Tibial nerve (tissue), 4 donors: ENCODE results near the gene NSFL1C. TPM values are rescaled to one million over a fixed set of nuclear protein-coding genes. Genes with fewer than 3 reads are reported as not detected.

ENCODE experiments used
- DNase-seq, 2 donors: peaks; one replicate each; pipeline ENCODE4 v3.0.0-alpha.2; 2019; ENCODE audit warnings: low spot score in 2 of 2
- H3K27ac ChIP-seq, 4 donors: fragments of 200-600 bp; sonication (generic) in 3 of 4; one replicate each; pipeline ENCODE4 v1.5.1; 2017 to 2019; ENCODE audit warnings: mild to moderate bottlenecking in 1 of 4
- H3K27me3 ChIP-seq, 2 donors: fragments of 200-600 bp; sonication (generic) in 1 of 2; one replicate each; pipeline versions ENCODE4 v1.5.1 to v1.6.0; 2017 to 2019
- H3K36me3 ChIP-seq, 3 donors: fragments of 200-600 bp; sonication (generic); one replicate each; pipeline ENCODE4 v1.5.1; 2018 to 2019
- H3K4me1 ChIP-seq, 4 donors: fragments of 200-600 bp; sonication (generic) in 3 of 4; one replicate each; pipeline ENCODE4 v1.5.1; 2017 to 2019
- H3K4me3 ChIP-seq, 4 donors: fragments of 200-600 bp; sonication (generic) in 3 of 4; one replicate each; pipeline ENCODE4 v1.5.1; 2017 to 2019; ENCODE audit warnings: mild to moderate bottlenecking in 1 of 4, moderate library complexity in 1 of 4
- H3K9me3 ChIP-seq, 4 donors: fragments of 200-600 bp; sonication (generic) in 3 of 4; one replicate each; pipeline ENCODE4 v1.5.1; 2017 to 2019
- EP300 ChIP-seq, 2 donors: sonication (generic); formaldehyde crosslinking; IDR thresholded peaks; one replicate each; pipeline ENCODE4 v1.6.1; 2017; ENCODE audit warnings: antibody characterized with exemption in 2 of 2, mild to moderate bottlenecking in 1 of 2
- POLR2A ChIP-seq, 2 donors: fragments of 450-650 bp; IDR thresholded peaks; one replicate each; pipeline ENCODE4 v1.6.1; 2017; ENCODE audit warnings: antibody characterized with exemption in 2 of 2, mild to moderate bottlenecking in 2 of 2, moderate library complexity in 2 of 2
- WGBS, 2 donors: methylation state at CpG; one replicate each; pipeline ENCODE4 v1.1.5; 2018; 5-methylcytosine and 5-hydroxymethylcytosine counted together
- total RNA-seq, 4 donors: library from RNA; depleted of rRNA; stranded (reverse); fragments of >200 nt; gene quantifications; one replicate each; pipeline ENCODE4 v1.1.0, GENCODE V29; 2016
- TF ChIP-seq, protein P1 (sequence below), 5 experiments: fragments of 200-600 bp in 3 of 5; fragments of 450-650 bp in 2 of 5; sonication (generic) in 3 of 5; IDR thresholded peaks; one replicate each; pipeline ENCODE4 v1.5.1; 2016 to 2019; ENCODE audit warnings: antibody characterized with exemption in 5 of 5, mild to moderate bottlenecking in 3 of 5, moderate library complexity in 2 of 5

The NSFL1C gene
- total RNA-seq, 4 donors from 2014 or later = 31.0 to 71.4 (median 49.9) TPM

DNA sequence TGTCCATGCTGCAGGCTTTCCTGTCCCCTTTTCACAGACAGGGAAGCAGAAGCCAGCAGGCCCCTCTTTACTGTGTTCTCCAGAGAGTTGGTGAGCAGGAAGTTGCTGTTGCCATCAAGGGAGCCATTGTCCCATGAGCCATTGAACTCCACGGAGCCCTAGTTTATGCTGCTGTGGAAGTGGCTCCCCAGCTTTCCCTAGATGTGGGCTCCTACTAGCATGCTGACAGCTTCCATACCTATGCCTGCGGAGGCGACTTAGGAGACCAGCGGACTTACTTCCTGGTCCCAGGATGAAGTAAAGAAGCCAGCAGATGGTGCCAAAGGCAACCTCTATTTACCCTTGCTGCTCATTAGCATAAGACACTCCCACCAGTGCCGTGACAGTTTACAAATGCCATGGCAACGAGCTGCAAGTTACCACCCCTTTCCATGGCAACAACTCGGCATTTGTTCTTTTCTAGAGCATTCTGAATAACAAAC, 43.0 kb downstream of the NSFL1C start:
- H3K36me3 ChIP-seq = no peaks in the 10 kb centered on the region
- no peak overlapping the region for H3K27ac ChIP-seq
- no peak for DNase-seq
- TF ChIP-seq, protein P1, sequence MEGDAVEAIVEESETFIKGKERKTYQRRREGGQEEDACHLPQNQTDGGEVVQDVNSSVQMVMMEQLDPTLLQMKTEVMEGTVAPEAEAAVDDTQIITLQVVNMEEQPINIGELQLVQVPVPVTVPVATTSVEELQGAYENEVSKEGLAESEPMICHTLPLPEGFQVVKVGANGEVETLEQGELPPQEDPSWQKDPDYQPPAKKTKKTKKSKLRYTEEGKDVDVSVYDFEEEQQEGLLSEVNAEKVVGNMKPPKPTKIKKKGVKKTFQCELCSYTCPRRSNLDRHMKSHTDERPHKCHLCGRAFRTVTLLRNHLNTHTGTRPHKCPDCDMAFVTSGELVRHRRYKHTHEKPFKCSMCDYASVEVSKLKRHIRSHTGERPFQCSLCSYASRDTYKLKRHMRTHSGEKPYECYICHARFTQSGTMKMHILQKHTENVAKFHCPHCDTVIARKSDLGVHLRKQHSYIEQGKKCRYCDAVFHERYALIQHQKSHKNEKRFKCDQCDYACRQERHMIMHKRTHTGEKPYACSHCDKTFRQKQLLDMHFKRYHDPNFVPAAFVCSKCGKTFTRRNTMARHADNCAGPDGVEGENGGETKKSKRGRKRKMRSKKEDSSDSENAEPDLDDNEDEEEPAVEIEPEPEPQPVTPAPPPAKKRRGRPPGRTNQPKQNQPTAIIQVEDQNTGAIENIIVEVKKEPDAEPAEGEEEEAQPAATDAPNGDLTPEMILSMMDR (IDR thresholded peaks at IDR 0.05) = no peak
- TF ChIP-seq EP300 (IDR thresholded peaks at IDR 0.05) = no peak
- no peak for TF ChIP-seq POLR2A (IDR thresholded peaks at IDR 0.05)
- peaks cover 0 to 4% (median 0%) of the 10 kb centered on the region in 4 donors for H3K4me1 ChIP-seq
- no peak overlapping the region for H3K4me3 ChIP-seq
- H3K9me3 ChIP-seq = peaks cover 0 to 20% (median 0%) of the 10 kb centered on the region in 4 donors
- H3K27me3 ChIP-seq = peaks cover 0 to 9% of the 10 kb centered on the region in 2 donors
- WGBS, 2 donors = 27 to 48% methylated on average over 7 of the region's 7 CpGs

DNA sequence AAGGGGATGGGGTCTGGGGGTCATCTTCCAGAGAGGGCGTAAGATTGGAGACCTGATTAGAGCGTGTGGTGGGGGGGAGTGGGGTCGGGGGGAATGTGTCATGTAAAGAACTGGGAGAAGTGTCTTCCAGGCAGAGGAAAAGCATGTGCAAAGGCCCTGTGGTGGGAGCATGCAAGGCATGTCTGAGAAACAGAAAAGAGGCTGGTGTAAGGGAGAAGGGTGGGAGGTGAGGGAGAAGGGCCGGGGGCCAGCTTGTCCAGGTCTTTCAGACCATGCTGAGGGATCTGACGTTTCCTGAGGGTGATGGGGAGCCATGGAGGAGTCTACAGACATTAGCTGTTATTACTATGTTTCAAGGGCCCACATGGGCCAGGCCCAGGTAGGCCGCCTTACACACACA, 43.4 kb downstream of the NSFL1C start:
- peaks cover 0 to 9% of the 10 kb centered on the region in 2 donors for H3K27me3 ChIP-seq
- TF ChIP-seq POLR2A (IDR thresholded peaks at IDR 0.05) (no peak), EP300 (IDR thresholded peaks at IDR 0.05) (no peak)
- TF ChIP-seq, protein P1 (IDR thresholded peaks at IDR 0.05) = no peak
- peaks cover 0 to 4% (median 0%) of the 10 kb centered on the region in 4 donors for H3K4me1 ChIP-seq
- WGBS, 2 donors = 86 to 92% methylated on average over 6 of the region's 6 CpGs
- DNase-seq = no peak
- H3K27ac ChIP-seq = no peak overlapping the region
- no peak overlapping the region for H3K4me3 ChIP-seq
- H3K36me3 ChIP-seq = no peaks in the 10 kb centered on the region
- H3K9me3 ChIP-seq = peaks cover 0 to 20% (median 0%) of the 10 kb centered on the region in 4 donors

DNA sequence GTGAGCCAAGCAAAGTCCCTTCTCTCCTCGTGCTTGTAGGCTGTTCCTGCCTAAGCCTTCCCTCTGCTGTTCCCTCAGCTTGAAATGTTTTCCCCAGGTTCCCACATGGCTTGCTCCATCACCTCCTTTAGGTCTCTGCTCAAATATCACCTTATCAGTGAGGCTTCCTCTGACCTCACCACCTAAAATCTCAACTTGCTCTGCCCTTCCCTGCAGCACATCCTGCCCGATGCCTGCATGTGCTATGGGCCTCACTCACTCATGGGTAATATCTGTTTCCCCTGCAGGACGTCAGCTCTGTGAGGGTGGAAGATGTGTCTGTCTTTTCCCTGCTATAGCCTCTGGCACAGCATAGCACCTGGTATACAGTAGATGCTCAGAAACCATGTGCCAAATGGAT, 43.9 kb downstream of the NSFL1C start:
- Histone ChIP-seq H3K4me3 (no peak overlapping the region), H3K36me3 (no peaks in the 10 kb centered on the region), H3K27ac (no peak overlapping the region), H3K27me3 (peaks cover 0 to 9% of the 10 kb centered on the region in 2 donors), H3K9me3 (peaks cover 0 to 20% (median 0%) of the 10 kb centered on the region in 4 donors), H3K4me1 (peaks cover 0 to 4% (median 0%) of the 10 kb centered on the region in 4 donors)
- WGBS, 2 donors = 55 to 61% methylated on average over 3 of the region's 3 CpGs
- DNase-seq = no peak
- TF ChIP-seq, protein P1 (IDR thresholded peaks at IDR 0.05) = no peak
- no peak for TF ChIP-seq EP300 (IDR thresholded peaks at IDR 0.05)

DNA sequence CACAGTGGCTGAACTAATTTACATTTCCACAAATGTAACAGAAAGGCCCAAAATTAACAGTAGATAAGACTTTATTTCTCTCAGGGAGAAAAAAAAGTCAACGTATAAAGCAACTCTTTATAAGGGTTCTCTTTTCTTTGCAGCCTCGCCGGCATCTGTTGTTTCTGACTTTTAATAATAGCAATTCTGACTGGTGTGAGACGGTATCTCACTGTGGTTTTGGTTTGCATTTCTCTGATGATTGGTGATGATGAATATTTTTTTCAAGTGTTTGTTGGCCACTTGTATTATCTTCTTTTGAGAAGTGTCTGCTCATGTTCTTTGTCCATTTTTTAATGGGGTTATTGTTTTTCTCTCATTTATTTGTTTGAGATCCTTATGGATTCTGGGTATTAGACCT, 46.6 kb downstream of the NSFL1C start:
- no peak for TF ChIP-seq EP300 (IDR thresholded peaks at IDR 0.05)
- TF ChIP-seq, protein P1 (IDR thresholded peaks at IDR 0.05) = no peak
- TF ChIP-seq POLR2A (IDR thresholded peaks at IDR 0.05) = no peak

DNA sequence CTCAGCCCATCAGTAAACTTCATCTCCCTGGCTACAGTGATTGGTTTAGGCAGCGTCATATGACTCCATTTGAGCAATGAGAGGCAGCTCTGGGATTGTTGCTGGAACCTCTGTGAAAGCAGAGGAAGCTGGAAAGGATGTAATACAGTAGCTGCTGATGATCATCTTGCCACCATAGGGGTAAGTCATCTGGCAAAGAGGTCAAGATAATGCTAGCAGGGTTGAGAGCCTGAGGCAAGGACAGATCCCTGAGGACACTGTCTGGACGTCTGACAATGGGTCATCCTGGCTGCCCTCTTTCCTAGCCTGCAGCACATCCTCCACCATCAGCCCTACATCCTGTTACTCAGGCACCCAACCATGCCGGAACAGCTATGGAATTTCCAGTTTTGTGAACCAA, 48.3 kb downstream of the NSFL1C start:
- peaks cover 0 to under 1% of the 10 kb centered on the region in 2 donors for H3K27me3 ChIP-seq
- TF ChIP-seq EP300 (IDR thresholded peaks at IDR 0.05) (no peak), POLR2A (IDR thresholded peaks at IDR 0.05) (no peak)
- TF ChIP-seq, protein P1 (IDR thresholded peaks at IDR 0.05) = no peak
- H3K4me1 ChIP-seq = no peaks in the 10 kb centered on the region
- WGBS, 2 donors = 45 to 55% methylated on average over 3 of the region's 3 CpGs
- no peak overlapping the region for H3K4me3 ChIP-seq
- DNase-seq = no peak
- H3K9me3 ChIP-seq = peaks cover 0 to 20% (median 0%) of the 10 kb centered on the region in 4 donors
- no peaks in the 10 kb centered on the region for H3K36me3 ChIP-seq
- H3K27ac ChIP-seq = no peak overlapping the region

More for the DNA sequence above, 46.6 kb downstream of the NSFL1C start:
- Histone ChIP-seq H3K9me3 (peaks cover 0 to 20% (median 0%) of the 10 kb centered on the region in 4 donors), H3K4me1 (peaks cover 0 to 4% (median 0%) of the 10 kb centered on the region in 4 donors), H3K4me3 (no peak overlapping the region), H3K36me3 (no peaks in the 10 kb centered on the region), H3K27me3 (peaks cover 0 to 9% of the 10 kb centered on the region in 2 donors), H3K27ac (no peak overlapping the region)
- no peak for DNase-seq
- 85 to 92% methylated on average over 4 of the region's 4 CpGs for WGBS, 2 donors
